ENCODE data around the gene HIBADH. TPM values are rescaled to one million over a fixed set of nuclear protein-coding genes. Genes with fewer than 3 reads are reported as not detected.
A peak's percentile ranks its signal among the peaks of the same experiment; 100 is the strongest.

The HIBADH gene
- total RNA-seq, 1 experiment from 2014 or later = 31.2 TPM

DNA sequence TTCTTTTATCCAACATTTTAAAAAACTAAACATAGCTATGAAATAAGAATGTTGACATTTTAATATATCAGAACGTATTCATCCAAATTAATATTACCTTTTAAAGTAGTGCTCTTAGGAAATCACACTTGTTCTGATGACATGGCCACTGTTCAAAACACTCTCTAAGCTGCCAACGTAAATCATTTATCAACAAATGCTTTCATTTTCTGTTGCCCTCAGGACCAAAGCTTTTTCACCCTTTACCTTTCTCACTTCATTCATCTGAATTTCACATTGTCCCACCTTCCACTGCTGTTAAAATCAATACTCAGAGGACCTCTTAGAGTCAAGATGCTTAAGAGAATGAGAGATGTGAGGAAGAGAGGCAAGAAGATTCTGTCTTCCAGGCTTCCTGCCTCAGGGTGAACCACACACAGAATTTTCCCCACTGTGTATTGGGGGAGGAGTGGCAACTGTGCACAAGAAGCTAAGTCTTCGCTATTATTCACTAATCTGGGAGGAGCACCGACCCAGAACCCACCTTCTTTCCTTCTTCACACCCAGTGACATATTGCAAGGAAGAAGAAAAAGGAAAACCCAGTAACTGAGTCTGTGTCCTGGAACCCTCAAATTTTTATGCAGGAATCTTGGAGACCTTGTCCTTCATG is 21.0 kb downstream of the HIBADH start:
- intact Hi-C loops (cut with micrococcal nuclease; ENCODE audit: unreplicated experiment) (no loop called here), in situ Hi-C loops (cut with HindIII; ENCODE audit: low pct_unique_long_range_greater_than_20kb, low sequenced_read_pairs) (no loop called here)
- peak overlapping the region; percentile 53 for H3K27ac ChIP-seq (ENCODE audit: low read length)
- ChIA-PET POLR2A (interaction anchor here (0.6 kb wide), 1 partner anchor 1634 kb away, joined by 4 read pairs; no protein-coding TSS in a partner anchor), CTCF (interaction anchor here (0.5 to 1.2 kb wide), 2 partner anchors 9 to 407 kb away, joined by 3 to 4 read pairs; no protein-coding TSS in a partner anchor)
- no peaks in the 10 kb centered on the region for H3K9me3 ChIP-seq (ENCODE audit: control insufficient read depth, insufficient read depth, low read depth, low read length)
- no TSS peak for BruUV-seq (replicated peaks)
- H3K36me3 ChIP-seq (ENCODE audit: control insufficient read depth, insufficient read depth, low read length) = no peaks in the 10 kb centered on the region
- peak; percentile 84 for ATAC-seq
- H3K4me1 ChIP-seq (ENCODE audit: control insufficient read depth, insufficient read depth, low read length) = peaks cover 16% of the 10 kb centered on the region
- DNase-seq (ENCODE audit: low read depth, low spot score) = no peak
- H3K27me3 ChIP-seq (ENCODE audit: control insufficient read depth, insufficient read depth, low read length) = no peaks in the 10 kb centered on the region
- H3K4me3 ChIP-seq (ENCODE audit: low read depth in 2 of 2, low read length in 2 of 2) = no peak overlapping the region
- TF ChIP-seq, protein P1, sequence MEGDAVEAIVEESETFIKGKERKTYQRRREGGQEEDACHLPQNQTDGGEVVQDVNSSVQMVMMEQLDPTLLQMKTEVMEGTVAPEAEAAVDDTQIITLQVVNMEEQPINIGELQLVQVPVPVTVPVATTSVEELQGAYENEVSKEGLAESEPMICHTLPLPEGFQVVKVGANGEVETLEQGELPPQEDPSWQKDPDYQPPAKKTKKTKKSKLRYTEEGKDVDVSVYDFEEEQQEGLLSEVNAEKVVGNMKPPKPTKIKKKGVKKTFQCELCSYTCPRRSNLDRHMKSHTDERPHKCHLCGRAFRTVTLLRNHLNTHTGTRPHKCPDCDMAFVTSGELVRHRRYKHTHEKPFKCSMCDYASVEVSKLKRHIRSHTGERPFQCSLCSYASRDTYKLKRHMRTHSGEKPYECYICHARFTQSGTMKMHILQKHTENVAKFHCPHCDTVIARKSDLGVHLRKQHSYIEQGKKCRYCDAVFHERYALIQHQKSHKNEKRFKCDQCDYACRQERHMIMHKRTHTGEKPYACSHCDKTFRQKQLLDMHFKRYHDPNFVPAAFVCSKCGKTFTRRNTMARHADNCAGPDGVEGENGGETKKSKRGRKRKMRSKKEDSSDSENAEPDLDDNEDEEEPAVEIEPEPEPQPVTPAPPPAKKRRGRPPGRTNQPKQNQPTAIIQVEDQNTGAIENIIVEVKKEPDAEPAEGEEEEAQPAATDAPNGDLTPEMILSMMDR (IDR thresholded peaks at IDR 0.05) = no peak
- TF ChIP-seq, protein P2, sequence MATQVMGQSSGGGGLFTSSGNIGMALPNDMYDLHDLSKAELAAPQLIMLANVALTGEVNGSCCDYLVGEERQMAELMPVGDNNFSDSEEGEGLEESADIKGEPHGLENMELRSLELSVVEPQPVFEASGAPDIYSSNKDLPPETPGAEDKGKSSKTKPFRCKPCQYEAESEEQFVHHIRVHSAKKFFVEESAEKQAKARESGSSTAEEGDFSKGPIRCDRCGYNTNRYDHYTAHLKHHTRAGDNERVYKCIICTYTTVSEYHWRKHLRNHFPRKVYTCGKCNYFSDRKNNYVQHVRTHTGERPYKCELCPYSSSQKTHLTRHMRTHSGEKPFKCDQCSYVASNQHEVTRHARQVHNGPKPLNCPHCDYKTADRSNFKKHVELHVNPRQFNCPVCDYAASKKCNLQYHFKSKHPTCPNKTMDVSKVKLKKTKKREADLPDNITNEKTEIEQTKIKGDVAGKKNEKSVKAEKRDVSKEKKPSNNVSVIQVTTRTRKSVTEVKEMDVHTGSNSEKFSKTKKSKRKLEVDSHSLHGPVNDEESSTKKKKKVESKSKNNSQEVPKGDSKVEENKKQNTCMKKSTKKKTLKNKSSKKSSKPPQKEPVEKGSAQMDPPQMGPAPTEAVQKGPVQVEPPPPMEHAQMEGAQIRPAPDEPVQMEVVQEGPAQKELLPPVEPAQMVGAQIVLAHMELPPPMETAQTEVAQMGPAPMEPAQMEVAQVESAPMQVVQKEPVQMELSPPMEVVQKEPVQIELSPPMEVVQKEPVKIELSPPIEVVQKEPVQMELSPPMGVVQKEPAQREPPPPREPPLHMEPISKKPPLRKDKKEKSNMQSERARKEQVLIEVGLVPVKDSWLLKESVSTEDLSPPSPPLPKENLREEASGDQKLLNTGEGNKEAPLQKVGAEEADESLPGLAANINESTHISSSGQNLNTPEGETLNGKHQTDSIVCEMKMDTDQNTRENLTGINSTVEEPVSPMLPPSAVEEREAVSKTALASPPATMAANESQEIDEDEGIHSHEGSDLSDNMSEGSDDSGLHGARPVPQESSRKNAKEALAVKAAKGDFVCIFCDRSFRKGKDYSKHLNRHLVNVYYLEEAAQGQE (IDR thresholded peaks at IDR 0.05; ENCODE audit: insufficient read depth in 1 of 2, low read depth in 2 of 2, low read length in 1 of 2) = no peak
- TF ChIP-seq SIN3A (IDR thresholded peaks at IDR 0.05; ENCODE audit: borderline replicate concordance, insufficient read depth, low read depth, low read length) (no peak), TCF7L2 (IDR thresholded peaks at IDR 0.05; ENCODE audit: low read depth, low read length) (no peak), POLR2AphosphoS5 (IDR thresholded peaks at IDR 0.05; ENCODE audit: low read depth, low read length) (no peak)

DNA sequence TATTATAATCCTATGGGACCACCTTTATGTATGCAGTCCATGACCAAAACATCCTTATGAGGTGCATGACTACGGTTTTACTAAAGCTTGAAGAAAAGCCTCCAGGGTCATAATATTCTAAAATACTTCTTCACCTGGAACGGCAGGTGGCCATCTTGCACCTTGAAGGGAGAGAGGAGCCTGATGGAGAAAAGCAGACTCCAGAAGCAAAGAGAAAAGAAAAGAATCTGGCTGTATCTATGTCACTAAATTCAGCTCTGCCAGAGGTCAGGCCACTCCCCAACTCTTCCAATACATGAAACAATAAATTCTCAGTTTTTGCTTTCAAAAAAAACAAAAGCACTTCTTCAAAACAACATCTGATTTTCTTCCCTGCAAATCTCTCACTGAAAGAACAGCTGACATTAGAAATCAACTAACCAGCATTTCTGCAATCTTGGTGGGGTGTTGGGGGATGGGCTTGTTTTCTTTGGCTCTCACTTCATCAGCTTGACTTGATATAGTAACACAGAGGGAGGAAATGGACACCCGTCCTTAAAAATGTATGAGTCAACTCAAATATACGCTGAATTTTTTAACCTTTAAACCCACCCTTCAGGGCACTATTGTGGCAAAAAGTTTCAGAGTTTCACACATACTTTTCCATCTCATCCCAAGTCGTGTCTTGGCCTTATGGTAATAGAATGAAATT is 21.7 kb downstream of the HIBADH start:
- POLR2A ChIA-PET = interaction anchor here (0.6 kb wide), 2 partner anchors 36 to 1634 kb away, joined by 3 to 4 read pairs; no protein-coding TSS in a partner anchor
- TF ChIP-seq SIN3A (IDR thresholded peaks at IDR 0.05; ENCODE audit: borderline replicate concordance, insufficient read depth, low read depth, low read length) = no peak
- TF ChIP-seq TCF7L2 (IDR thresholded peaks at IDR 0.05; ENCODE audit: low read depth, low read length) = no peak
- TF ChIP-seq, protein P1 (IDR thresholded peaks at IDR 0.05) = no peak
- no peak for TF ChIP-seq POLR2AphosphoS5 (IDR thresholded peaks at IDR 0.05; ENCODE audit: low read depth, low read length)
- TF ChIP-seq, protein P2 (IDR thresholded peaks at IDR 0.05; ENCODE audit: insufficient read depth in 1 of 2, low read depth in 2 of 2, low read length in 1 of 2) = no peak
- CTCF ChIA-PET = interaction anchor here (1.2 kb wide), 1 partner anchor 10 kb away, joined by 4 read pairs; no protein-coding TSS in a partner anchor
- in situ Hi-C loops (cut with HindIII; ENCODE audit: low pct_unique_long_range_greater_than_20kb, low sequenced_read_pairs) = no loop called here
- no peaks in the 10 kb centered on the region for H3K9me3 ChIP-seq (ENCODE audit: control insufficient read depth, insufficient read depth, low read depth, low read length)
- peak overlapping the region; percentile 53; the same call in 1 of the 2 replicates for H3K27ac ChIP-seq (ENCODE audit: low read length)
- no peaks in the 10 kb centered on the region for H3K36me3 ChIP-seq (ENCODE audit: control insufficient read depth, insufficient read depth, low read length)
- ATAC-seq (peak; percentile 71), DNase-seq (ENCODE audit: low read depth, low spot score) (no peak)
- intact Hi-C loops (cut with micrococcal nuclease; ENCODE audit: unreplicated experiment) = no loop called here
- no peak overlapping the region for H3K4me3 ChIP-seq (ENCODE audit: low read depth in 2 of 2, low read length in 2 of 2)
- no TSS peak for BruUV-seq (replicated peaks)
- peaks cover 16% of the 10 kb centered on the region for H3K4me1 ChIP-seq (ENCODE audit: control insufficient read depth, insufficient read depth, low read length)
- H3K27me3 ChIP-seq (ENCODE audit: control insufficient read depth, insufficient read depth, low read length) = no peaks in the 10 kb centered on the region

Data from Panc1 (cell line).